A549 (cell line): ENCODE results near the gene TSGA10IP. TPM values are rescaled to one million over a fixed set of nuclear protein-coding genes. Genes with fewer than 3 reads are reported as not detected.

Source experiments
- ATAC-seq, 2 experiments: fragments of 200-7000 bp in 1 of 2; fragments of >200 bp in 1 of 2; cut with Nextera tagmentation in 1 of 2; cut with Tn5 transposase in 1 of 2; 3 replicates each; pipeline versions ENCODE4 v1.8.0 to v1.9.1; 2018 to 2020; ENCODE audit warnings: mild to moderate bottlenecking in 1 of 2, moderate library complexity in 1 of 2
- CTCF ChIA-PET: fragments of 300-600 bp; sonication (Branson Sonifier 250); formaldehyde crosslinking; extraction: SDS; loops from one replicate; lab custom pipeline; 2021; ENCODE audit warnings: antibody characterized with exemption, inconsistent platforms; lab: Yijun Ruan, JAX
- POLR2A ChIA-PET: fragments of 350-600 bp; formaldehyde crosslinking; extraction: SDS; loops from one replicate; lab custom pipeline; 2021; ENCODE audit warnings: antibody characterized with exemption, inconsistent platforms; lab: Yijun Ruan, JAX
- DNase-seq, 2 experiments: peaks; one replicate each; pipeline versions ENCODE4 v3.0.0 to v3.0.0-alpha.2; 2011 to 2016; ENCODE audit warnings: low read depth in 1 of 2, low spot score in 1 of 2
- FAIRE-seq: peaks from 2 replicates; lab custom pipeline; 2011; peaks lifted over from hg19 to GRCh38; lab: Jason Lieb, UNC
- H3K27ac ChIP-seq, 2 experiments: fragments of >200 bp; sonication (Bioruptor Twin); formaldehyde crosslinking; 3 replicates each; pipeline ENCODE4 v1.5.1; 2016 to 2017
- H3K4me1 ChIP-seq: fragments of >200 bp; sonication (Bioruptor Twin); formaldehyde crosslinking; 3 replicates; pipeline ENCODE4 v1.6.1; 2016
- H3K4me2 ChIP-seq: fragments of >200 bp; sonication (Bioruptor Twin); formaldehyde crosslinking; 3 replicates; pipeline ENCODE4 v1.6.1; 2016
- H3K4me3 ChIP-seq: fragments of >200 bp; sonication (Bioruptor Twin); formaldehyde crosslinking; 3 replicates; pipeline ENCODE4 v1.5.1; 2016
- H3K9me3 ChIP-seq: fragments of >200 bp; sonication (Bioruptor Twin); formaldehyde crosslinking; 3 replicates; pipeline ENCODE4 v1.6.1; 2016
- CBX2 ChIP-seq: fragments of 200-600 bp; sonication (generic); IDR thresholded peaks from 2 replicates; pipeline ENCODE4 v1.6.1; 2016; ENCODE audit warnings: low read depth, mild to moderate bottlenecking, borderline replicate concordance
- CHD2 ChIP-seq: fragments of 150-350 bp; IDR thresholded peaks from 2 replicates; pipeline ENCODE4 v1.6.1; 2014; ENCODE audit warnings: low read length; ENCODE audit not compliant: partially characterized antibody
- CHD4 ChIP-seq: fragments of 200-600 bp; sonication (generic); IDR thresholded peaks from 2 replicates; pipeline ENCODE4 v1.6.1; 2016; ENCODE audit warnings: antibody characterized with exemption, mild to moderate bottlenecking, borderline replicate concordance
- EHF ChIP-seq: fragments of 250-450 bp; sonication (Bioruptor Pico); IDR thresholded peaks from 2 replicates; pipeline ENCODE4 v1.5.0; 2020; ENCODE audit warnings: mild to moderate bottlenecking
- ESRRA ChIP-seq: fragments of 150-350 bp; IDR thresholded peaks from 2 replicates; pipeline ENCODE4 v1.6.1; 2014; ENCODE audit warnings: mild to moderate bottlenecking, low read length, borderline replicate concordance
- FOSL2 ChIP-seq, 2 experiments: fragments of 450-650 bp in 1 of 2; fragments of >200 bp in 1 of 2; sonication (Bioruptor Twin) in 1 of 2; formaldehyde crosslinking; IDR thresholded peaks; 2 replicates each; pipeline versions ENCODE4 v1.5.0 to v1.6.1; 2016 to 2020; ENCODE audit warnings: mild to moderate bottlenecking in 1 of 2, moderate library complexity in 1 of 2
- FOXS1 ChIP-seq: fragments of 250-450 bp; sonication (Bioruptor Pico); IDR thresholded peaks from 2 replicates; pipeline ENCODE4 v1.5.0; 2020; ENCODE audit warnings: mild to moderate bottlenecking, moderate library complexity
- HDAC2 ChIP-seq: fragments of 200-600 bp; sonication (generic); IDR thresholded peaks from 2 replicates; pipeline ENCODE4 v1.6.1; 2016
- HEYL ChIP-seq: fragments of 250-450 bp; sonication (Bioruptor Pico); IDR thresholded peaks from 2 replicates; pipeline ENCODE4 v1.8.0; 2021; ENCODE audit warnings: mild to moderate bottlenecking, moderate library complexity
- HOXB13 ChIP-seq: fragments of 250-450 bp; sonication (Bioruptor Pico); IDR thresholded peaks from 2 replicates; pipeline ENCODE4 v1.5.0; 2020; ENCODE audit warnings: low read depth, mild to moderate bottlenecking, moderate library complexity
- NPAS2 ChIP-seq: fragments of 250-450 bp; sonication (Bioruptor Pico); IDR thresholded peaks from 2 replicates; pipeline ENCODE4 v1.8.0; 2022; ENCODE audit warnings: mild to moderate bottlenecking, moderate library complexity, borderline replicate concordance
- PHF8 ChIP-seq: fragments of 200-600 bp; sonication (generic); IDR thresholded peaks from 2 replicates; pipeline ENCODE4 v1.6.1; 2016; ENCODE audit warnings: low read depth, mild to moderate bottlenecking, antibody characterized with exemption, moderate library complexity, borderline replicate concordance
- POLR2A ChIP-seq: IDR thresholded peaks from 2 replicates; pipeline ENCODE4 v1.6.1; 2012; ENCODE audit warnings: mild to moderate bottlenecking, low read length
- RAD21 ChIP-seq, 2 experiments: fragments of >200 bp in 1 of 2; sonication (Bioruptor Twin) in 1 of 2; formaldehyde crosslinking in 1 of 2; IDR thresholded peaks in 1 of 2; conservative IDR thresholded peaks in 1 of 2; 2 replicates in 1 of 2; 3 replicates in 1 of 2; pipeline ENCODE4 v1.6.1; 2012 to 2018; ENCODE audit warnings: inconsistent platforms in 1 of 2
- RCOR1 ChIP-seq: fragments of 150-350 bp; IDR thresholded peaks from 2 replicates; pipeline ENCODE4 v1.6.1; 2014; ENCODE audit warnings: antibody characterized with exemption, low read length, low read depth
- SMC3 ChIP-seq: fragments of >200 bp; sonication (Bioruptor Twin); formaldehyde crosslinking; IDR thresholded peaks from 3 replicates; pipeline ENCODE4 v1.6.1; 2018; ENCODE audit warnings: inconsistent platforms
- ZC3H11A ChIP-seq: fragments of 450-650 bp; IDR thresholded peaks from 2 replicates; pipeline ENCODE4 v1.6.1; 2014; ENCODE audit warnings: antibody characterized with exemption, mild to moderate bottlenecking
- ZFP36 ChIP-seq: fragments of 450-650 bp; IDR thresholded peaks from 2 replicates; pipeline ENCODE4 v1.6.1; 2014; ENCODE audit warnings: borderline replicate concordance; ENCODE audit not compliant: partially characterized antibody
- WGBS: methylation state at CpG from one replicate; pipeline ENCODE4 v1.1.6; 2017; ENCODE audit errors: missing lambda C conversion rate; 5-methylcytosine and 5-hydroxymethylcytosine counted together
- polyA plus RNA-seq, 4 experiments: library from polyadenylated mRNA; depleted of rRNA in 3 of 4; stranded (reverse); fragments of >200 nt; fragmentation: RNase III in 1 of 4; extraction: RNeasy Plus Mini Kit Qiagen cat#74134 plus additional on column Dnase treatment in 1 of 4; gene quantifications; 2 replicates in 3 of 4; 3 replicates in 1 of 4; pipeline ENCODE4 v1.2.3, GENCODE V29; 2011 to 2017
- TF ChIP-seq, protein P1 (sequence below): fragments of >200 bp; sonication (Bioruptor Twin); formaldehyde crosslinking; IDR thresholded peaks from 3 replicates; pipeline ENCODE4 v1.5.1; 2016
- TF ChIP-seq, protein P2 (sequence below): IDR thresholded peaks from 2 replicates; pipeline ENCODE4 v1.6.1; 2012
- TF ChIP-seq, protein P3 (sequence below): fragments of 150-350 bp; IDR thresholded peaks from 2 replicates; pipeline ENCODE4 v1.6.1; 2014; ENCODE audit warnings: low read depth, mild to moderate bottlenecking, low read length
- TF ChIP-seq, protein P4 (sequence below): IDR thresholded peaks from 2 replicates; pipeline ENCODE4 v1.6.1; 2012

TSGA10IP gene
- polyA plus RNA-seq, 2 of the 4 experiments (the other 2 are of a cell fraction), result not detected

DNA sequence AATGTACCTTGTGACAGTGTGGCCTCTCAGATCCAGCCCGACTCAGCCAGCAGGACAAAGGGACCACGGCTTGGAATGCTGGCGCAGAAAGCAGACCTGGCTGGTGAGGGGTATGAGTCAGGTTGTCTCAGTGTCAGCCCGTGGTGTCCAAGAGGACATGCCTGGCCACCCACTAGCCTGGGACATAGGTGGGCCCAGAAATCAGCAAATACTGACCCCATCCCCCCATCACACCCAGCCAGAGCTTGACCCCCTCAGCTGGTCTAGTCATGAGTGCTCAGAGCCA lies 61.6 kb downstream of the TSGA10IP start:
- 66% methylated on average over 4 of the region's 4 CpGs for WGBS
- POLR2A ChIA-PET, result no interaction called here
- Histone ChIP-seq H3K27ac (no peak overlapping the region), H3K4me1 (peaks cover 10% of the 10 kb centered on the region; the same call in 2 of the 3 replicates), H3K4me3 (no peak overlapping the region), H3K9me3 (no peaks in the 10 kb centered on the region), H3K4me2 (no peak overlapping the region)
- CTCF ChIA-PET, result interaction anchor here (1.0 to 11.6 kb wide), 5 partner anchors 8 to 61 kb away, joined by 3 to 121 read pairs (median 5); no protein-coding TSS in a partner anchor
- TF ChIP-seq EHF (CRISPR knock-in tag), result no peak
- FAIRE-seq (no peak), ATAC-seq (no peak), DNase-seq (no peak)

DNA sequence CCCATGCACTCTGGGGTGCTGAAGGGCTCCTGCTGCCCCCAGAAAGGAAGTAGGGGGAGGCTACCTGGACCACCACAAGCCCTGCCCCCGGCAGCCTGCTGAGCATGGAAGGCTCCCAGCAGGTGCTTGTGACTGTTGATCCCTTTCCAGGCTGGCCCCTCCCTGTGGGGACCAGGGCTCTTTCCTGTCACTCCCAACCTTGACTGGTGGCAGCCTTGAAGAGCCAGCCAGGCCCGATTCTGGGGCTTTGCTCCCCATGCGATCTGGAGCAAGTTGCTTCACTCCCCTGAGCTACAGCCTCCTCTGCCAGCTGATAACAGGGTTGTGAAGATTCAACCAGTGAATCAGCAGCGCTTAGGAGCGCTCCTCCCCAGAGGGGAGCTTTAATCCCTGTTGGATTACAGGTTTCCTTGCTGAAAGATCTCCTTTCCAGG lies 61.9 kb downstream of the TSGA10IP start:
- TF ChIP-seq, protein P1, sequence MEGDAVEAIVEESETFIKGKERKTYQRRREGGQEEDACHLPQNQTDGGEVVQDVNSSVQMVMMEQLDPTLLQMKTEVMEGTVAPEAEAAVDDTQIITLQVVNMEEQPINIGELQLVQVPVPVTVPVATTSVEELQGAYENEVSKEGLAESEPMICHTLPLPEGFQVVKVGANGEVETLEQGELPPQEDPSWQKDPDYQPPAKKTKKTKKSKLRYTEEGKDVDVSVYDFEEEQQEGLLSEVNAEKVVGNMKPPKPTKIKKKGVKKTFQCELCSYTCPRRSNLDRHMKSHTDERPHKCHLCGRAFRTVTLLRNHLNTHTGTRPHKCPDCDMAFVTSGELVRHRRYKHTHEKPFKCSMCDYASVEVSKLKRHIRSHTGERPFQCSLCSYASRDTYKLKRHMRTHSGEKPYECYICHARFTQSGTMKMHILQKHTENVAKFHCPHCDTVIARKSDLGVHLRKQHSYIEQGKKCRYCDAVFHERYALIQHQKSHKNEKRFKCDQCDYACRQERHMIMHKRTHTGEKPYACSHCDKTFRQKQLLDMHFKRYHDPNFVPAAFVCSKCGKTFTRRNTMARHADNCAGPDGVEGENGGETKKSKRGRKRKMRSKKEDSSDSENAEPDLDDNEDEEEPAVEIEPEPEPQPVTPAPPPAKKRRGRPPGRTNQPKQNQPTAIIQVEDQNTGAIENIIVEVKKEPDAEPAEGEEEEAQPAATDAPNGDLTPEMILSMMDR, result no peak
- TF ChIP-seq HEYL, result no peak
- TF ChIP-seq ESRRA, result no peak
- TF ChIP-seq CHD4, result no peak
- TF ChIP-seq, protein P2, sequence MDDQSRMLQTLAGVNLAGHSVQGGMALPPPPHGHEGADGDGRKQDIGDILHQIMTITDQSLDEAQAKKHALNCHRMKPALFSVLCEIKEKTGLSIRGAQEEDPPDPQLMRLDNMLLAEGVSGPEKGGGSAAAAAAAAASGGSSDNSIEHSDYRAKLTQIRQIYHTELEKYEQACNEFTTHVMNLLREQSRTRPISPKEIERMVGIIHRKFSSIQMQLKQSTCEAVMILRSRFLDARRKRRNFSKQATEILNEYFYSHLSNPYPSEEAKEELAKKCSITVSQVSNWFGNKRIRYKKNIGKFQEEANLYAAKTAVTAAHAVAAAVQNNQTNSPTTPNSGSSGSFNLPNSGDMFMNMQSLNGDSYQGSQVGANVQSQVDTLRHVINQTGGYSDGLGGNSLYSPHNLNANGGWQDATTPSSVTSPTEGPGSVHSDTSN, result no peak
- TF ChIP-seq RAD21 (conservative IDR thresholded peaks at IDR 0.05 in 1 of 2, IDR thresholded peaks at IDR 0.05 in 1 of 2), result no peak
- TF ChIP-seq PHF8, result no peak
- TF ChIP-seq ZC3H11A, result no peak
- no peak for TF ChIP-seq NPAS2 (CRISPR knock-in tag)
- no peak for TF ChIP-seq CBX2
- TF ChIP-seq, protein P3, sequence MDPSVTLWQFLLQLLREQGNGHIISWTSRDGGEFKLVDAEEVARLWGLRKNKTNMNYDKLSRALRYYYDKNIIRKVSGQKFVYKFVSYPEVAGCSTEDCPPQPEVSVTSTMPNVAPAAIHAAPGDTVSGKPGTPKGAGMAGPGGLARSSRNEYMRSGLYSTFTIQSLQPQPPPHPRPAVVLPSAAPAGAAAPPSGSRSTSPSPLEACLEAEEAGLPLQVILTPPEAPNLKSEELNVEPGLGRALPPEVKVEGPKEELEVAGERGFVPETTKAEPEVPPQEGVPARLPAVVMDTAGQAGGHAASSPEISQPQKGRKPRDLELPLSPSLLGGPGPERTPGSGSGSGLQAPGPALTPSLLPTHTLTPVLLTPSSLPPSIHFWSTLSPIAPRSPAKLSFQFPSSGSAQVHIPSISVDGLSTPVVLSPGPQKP, result no peak
- TF ChIP-seq POLR2A, result no peak
- no peak for TF ChIP-seq HDAC2
- TF ChIP-seq FOSL2 (IDR thresholded peaks at IDR 0.05), result no peak
- TF ChIP-seq FOSL2 (CRISPR knock-in tag; IDR thresholded peaks at IDR 0.05), result no peak
- no peak for TF ChIP-seq SMC3
- TF ChIP-seq HOXB13 (CRISPR knock-in tag), result no peak
- TF ChIP-seq FOXS1 (CRISPR knock-in tag), result no peak
- TF ChIP-seq RCOR1, result no peak
- TF ChIP-seq, protein P4, sequence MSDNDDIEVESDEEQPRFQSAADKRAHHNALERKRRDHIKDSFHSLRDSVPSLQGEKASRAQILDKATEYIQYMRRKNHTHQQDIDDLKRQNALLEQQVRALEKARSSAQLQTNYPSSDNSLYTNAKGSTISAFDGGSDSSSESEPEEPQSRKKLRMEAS, result no peak
- DNase-seq (no peak), FAIRE-seq (no peak), ATAC-seq (peak; percentile 11 to 20; a peak in 4 of 6 replicates)
- no peak overlapping the region for H3K4me3 ChIP-seq
- 61% methylated on average over 4 of the region's 5 CpGs for WGBS
- ChIA-PET POLR2A (interaction anchor here (0.6 kb wide), 1 partner anchor 8 kb away, joined by 3 read pairs; no protein-coding TSS in a partner anchor), CTCF (interaction anchor here (1.0 to 11.6 kb wide), 5 partner anchors 9 to 61 kb away, joined by 3 to 121 read pairs (median 5); no protein-coding TSS in a partner anchor)
- H3K9me3 ChIP-seq, result no peaks in the 10 kb centered on the region
- no peak overlapping the region for H3K27ac ChIP-seq
- no peak overlapping the region for H3K4me2 ChIP-seq
- H3K4me1 ChIP-seq, result peaks cover 10% of the 10 kb centered on the region; the same call in 2 of the 3 replicates

DNA sequence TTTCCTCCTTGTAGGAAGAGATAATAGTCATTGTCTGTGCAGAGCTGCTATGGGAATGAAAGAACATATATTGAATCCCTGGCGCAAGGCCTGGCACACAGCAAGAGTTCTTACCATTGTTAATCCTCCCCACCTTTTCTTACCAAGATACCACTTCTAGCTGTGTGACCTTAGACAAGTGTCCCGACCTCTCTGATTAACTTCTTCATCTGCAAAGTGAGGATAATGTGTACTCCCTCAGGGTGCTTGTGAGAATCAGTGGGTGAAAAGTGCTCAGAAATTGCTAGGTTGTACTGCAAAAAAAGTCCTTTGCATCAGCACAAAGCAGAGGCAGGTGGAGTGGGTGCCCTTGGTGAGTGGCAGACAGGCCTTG lies 62.8 kb downstream of the TSGA10IP start:
- Histone ChIP-seq H3K27ac (0 out of 6 replicates have a peak overlapping the region, but pooled peaks of 1 of the 2 experiments have one; percentile 41), H3K9me3 (no peaks in the 10 kb centered on the region), H3K4me1 (peaks cover 10% of the 10 kb centered on the region; the same call in 2 of the 3 replicates), H3K4me2 (no peak overlapping the region), H3K4me3 (no peak overlapping the region)
- TF ChIP-seq CHD2, result no peak
- peak; percentile 68 for TF ChIP-seq ZFP36
- no peak; a peak in 2 of 6 replicates for ATAC-seq
- ChIA-PET CTCF (interaction anchor here (0.8 to 11.6 kb wide), 8 partner anchors 13 to 124 kb away, joined by 3 to 121 read pairs (median 5); no protein-coding TSS in a partner anchor), POLR2A (no interaction called here)
- no peak for FAIRE-seq
- DNase-seq, result no peak
- WGBS, result 94% methylated on average over 2 of the region's 2 CpGs
